B cell (primary cell): ENCODE measurements around the gene CD2. TPM values are rescaled to one million over a fixed set of nuclear protein-coding genes. Genes with fewer than 3 reads are reported as not detected.

Experiments used
- ATAC-seq: fragments of 200-7000 bp; cut with Tn5 transposase; one replicate; pipeline ENCODE4 v1.10.0; 2021; ENCODE audit warnings: low read depth, mild to moderate bottlenecking, moderate number of reproducible peaks, moderate library complexity
- CTCF ChIA-PET: fragments of 350-600 bp; sonication (Branson Sonifier 250); formaldehyde crosslinking; loops from one replicate; lab custom pipeline; 2021; ENCODE audit warnings: antibody characterized with exemption, inconsistent platforms; lab: Charles Lee
- POLR2A ChIA-PET: fragments of 350-600 bp; sonication (Branson Sonifier 250); formaldehyde crosslinking; loops from one replicate; lab custom pipeline; 2021; ENCODE audit warnings: antibody characterized with exemption; lab: Charles Lee
- DNase-seq: peaks from one replicate; pipeline ENCODE4 v3.0.0; 2013
- H2AFZ ChIP-seq: 2 replicates; pipeline ENCODE4 v1.6.1; 2012; ENCODE audit warnings: mild to moderate bottlenecking, low read depth, low read length; ENCODE audit not compliant: insufficient read depth, poor library complexity, severe bottlenecking
- H3K27ac ChIP-seq, 2 donors: 1 replicate in 1 of 2; 2 replicates in 1 of 2; pipeline ENCODE4 v1.5.1; 2012 to 2013; ENCODE audit warnings: low read length in 2 of 2, mild to moderate bottlenecking in 2 of 2, moderate library complexity in 1 of 2
- H3K27me3 ChIP-seq, 4 experiments: fragments of 200-600 bp in 1 of 4; sonication (generic) in 1 of 4; replicated peaks in 1 of 4; 1 replicate in 2 of 4; 2 replicates in 2 of 4; pipeline versions ENCODE4 v1.6.1 to v1.7.0; 2013 to 2016; ENCODE audit warnings: low read length in 3 of 4, mild to moderate bottlenecking in 2 of 4, mixed read lengths in 1 of 4, moderate library complexity in 1 of 4; ENCODE audit not compliant: insufficient read depth in 4 of 4, control insufficient read depth in 3 of 4; ENCODE audit errors: control extremely low read depth in 1 of 4
- H3K36me3 ChIP-seq, 2 experiments: replicated peaks in 1 of 2; 1 replicate in 1 of 2; 2 replicates in 1 of 2; pipeline versions ENCODE4 v1.6.1 to v1.7.1; 2013; ENCODE audit warnings: low read length in 1 of 2; ENCODE audit not compliant: insufficient read depth in 2 of 2, control insufficient read depth in 1 of 2; ENCODE audit errors: control extremely low read depth in 1 of 2, extremely low read depth in 1 of 2
- H3K4me1 ChIP-seq, 2 donors: fragments of 200-600 bp in 1 of 2; sonication (generic) in 1 of 2; 1 replicate in 1 of 2; 2 replicates in 1 of 2; pipeline versions ENCODE4 v1.5.1 to v1.6.1; 2013 to 2017; ENCODE audit warnings: low read length in 2 of 2; ENCODE audit not compliant: control insufficient read depth in 2 of 2, insufficient read depth in 2 of 2
- H3K4me2 ChIP-seq: replicated peaks from 2 replicates; pipeline ENCODE3; 2012; ENCODE audit warnings: mild to moderate bottlenecking, low read depth, low read length; ENCODE audit not compliant: poor library complexity, severe bottlenecking
- H3K4me3 ChIP-seq, 5 experiments: fragments of 200-600 bp in 1 of 5; sonication (generic) in 1 of 5; 1 replicate in 3 of 5; 2 replicates in 2 of 5; pipeline versions ENCODE4 v1.5.1 to v1.7.0; 2011 to 2016; ENCODE audit warnings: low read length in 4 of 5, mild to moderate bottlenecking in 4 of 5, low read depth in 2 of 5, control low read depth in 1 of 5, moderate library complexity in 1 of 5; ENCODE audit not compliant: insufficient read depth in 1 of 5; ENCODE audit errors: control extremely low read depth in 1 of 5, extremely low read depth in 1 of 5
- H3K79me2 ChIP-seq: fragments of 200-600 bp; sonication (generic); one replicate; pipeline ENCODE4 v1.6.0; 2016; ENCODE audit warnings: low read length; ENCODE audit not compliant: control insufficient read depth, insufficient read depth
- H3K9ac ChIP-seq: fragments of 200-600 bp; sonication (generic); 2 replicates; pipeline ENCODE4 v1.6.1; 2017; ENCODE audit warnings: mild to moderate bottlenecking, low read length, moderate library complexity
- H3K9me3 ChIP-seq, 3 donors: one replicate each; pipeline versions ENCODE4 v1.6.1 to v1.7.1; 2013; ENCODE audit warnings: low read length in 2 of 3; ENCODE audit not compliant: control insufficient read depth in 2 of 3, insufficient read depth in 1 of 3; ENCODE audit errors: control extremely low read depth in 1 of 3
- H4K20me1 ChIP-seq: 2 replicates; pipeline ENCODE4 v1.6.0; 2012; ENCODE audit warnings: mild to moderate bottlenecking, low read length; ENCODE audit not compliant: insufficient read depth, control insufficient read depth, poor library complexity, severe bottlenecking
- H3K27ac Mint-ChIP-seq: one replicate; pipeline ENCODE4 v1.8.0; 2021; ENCODE audit warnings: mixed read lengths
- H3K27me3 Mint-ChIP-seq: one replicate; pipeline ENCODE4 v1.8.0; 2021; ENCODE audit warnings: mixed read lengths
- H3K4me1 Mint-ChIP-seq: one replicate; pipeline ENCODE4 v1.8.0; 2021; ENCODE audit warnings: mixed read lengths
- H3K4me3 Mint-ChIP-seq: one replicate; pipeline ENCODE4 v1.8.0; 2021; ENCODE audit warnings: mixed read lengths
- H3K9me3 Mint-ChIP-seq: one replicate; pipeline ENCODE4 v1.8.0; 2022; ENCODE audit warnings: mixed read lengths; ENCODE audit not compliant: insufficient read depth
- CTCF ChIP-seq: fragments of 200-600 bp; IDR thresholded peaks from one replicate; pipeline ENCODE4 v1.8.0; 2022; ENCODE audit warnings: antibody characterized with exemption, mild to moderate bottlenecking
- EZH2 ChIP-seq: IDR thresholded peaks from 2 replicates; pipeline ENCODE4 v1.6.1; 2012; ENCODE audit warnings: borderline replicate concordance, low read depth, mild to moderate bottlenecking, moderate library complexity, low read length; ENCODE audit not compliant: insufficient read depth, poor library complexity, severe bottlenecking
- WGBS: methylation state at CpG from one replicate; pipeline ENCODE4 v1.1.5; 2013; ENCODE audit warnings: missing lambda C conversion rate; ENCODE audit not compliant: insufficient coverage; 5-methylcytosine and 5-hydroxymethylcytosine counted together
- intact Hi-C: fragments of 100-400 bp; cut with micrococcal nuclease; formaldehyde crosslinking; loops from one replicate; pipeline ENCODE4 v1.10.0; 2022
- polyA plus RNA-seq: library from polyadenylated mRNA; depleted of rRNA; stranded (reverse); fragments of >200 nt; gene quantifications from 2 replicates; pipeline ENCODE4 v1.2.3, GENCODE V29; 2012
- total RNA-seq, 2 donors: library from RNA; stranded (reverse); fragments of 120-200 nt in 1 of 2; gene quantifications; 1 replicate in 1 of 2; 2 replicates in 1 of 2; pipeline versions ENCODE4 v1.2.3 to v1.2.4, GENCODE V29; 2013 to 2022

The CD2 gene
- total and polyA plus RNA-seq, 2 donors (not counting 1 experiment from before 2014, with no cell fraction given), result 0.52 to 0.74 TPM

GRCh38 chr1:116793357-116793935, 39.2 kb downstream of the CD2 start:
- ChIA-PET POLR2A (no interaction called here), CTCF (no interaction called here)
- Mint-ChIP-seq H3K4me1 (peaks cover 12% of the 10 kb centered on the region), H3K27ac (no peak overlapping the region), H3K9me3 (no peaks in the 10 kb centered on the region), H3K27me3 (peaks cover 8% of the 10 kb centered on the region), H3K4me3 (no peak overlapping the region)
- intact Hi-C loops, result no loop called here
- no peak for TF ChIP-seq EZH2
- ATAC-seq, result no peak
- H3K27ac ChIP-seq, result no peak overlapping the region
- H3K27me3 ChIP-seq, result peaks cover 0 to 2% (median 0%) of the 10 kb centered on the region in 4 experiments
- H3K9me3 ChIP-seq, result peaks cover 0 to 10% (median 0%) of the 10 kb centered on the region in 3 donors
- peaks cover 9 to 15% of the 10 kb centered on the region in 2 donors for H3K4me1 ChIP-seq
- no CpG with 5 or more reads among the region's 2 CpGs for WGBS
- DNase-seq, result no peak
- H3K4me3 ChIP-seq, result no peak overlapping the region
- no peak overlapping the region for H2AFZ ChIP-seq
- H3K9ac ChIP-seq, result no peak overlapping the region
- H3K36me3 ChIP-seq, result no peaks in the 10 kb centered on the region
- H4K20me1 ChIP-seq, result no peaks in the 10 kb centered on the region
- no peak overlapping the region for H3K4me2 ChIP-seq
- no peaks in the 10 kb centered on the region for H3K79me2 ChIP-seq

DNA sequence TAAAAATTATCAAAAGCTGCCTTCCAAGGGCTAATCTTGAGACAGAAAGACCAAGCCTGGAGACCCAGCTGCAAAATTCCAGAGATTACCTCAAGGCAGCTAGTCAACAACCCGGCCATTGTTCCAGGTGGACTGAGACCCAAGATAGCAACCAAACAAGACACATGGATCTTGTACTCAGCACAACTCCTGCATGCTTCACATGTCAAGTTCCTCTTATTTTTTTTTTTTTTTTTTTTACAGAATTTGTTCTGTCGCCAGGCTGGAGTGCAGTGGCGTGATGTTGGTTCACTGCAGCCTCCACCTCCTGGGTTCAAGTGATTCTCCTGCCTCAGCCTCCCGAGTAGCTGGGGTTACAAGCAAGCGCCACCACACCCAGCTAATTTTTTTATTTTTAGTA, 40.1 kb downstream of the CD2 start:
- no peaks in the 10 kb centered on the region for H3K9me3 Mint-ChIP-seq
- H2AFZ ChIP-seq, result no peak overlapping the region
- no peak overlapping the region for H3K4me3 ChIP-seq
- H3K4me2 ChIP-seq, result no peak overlapping the region
- H3K27me3 ChIP-seq, result peaks cover 0 to 2% (median 0%) of the 10 kb centered on the region in 4 experiments
- no peaks in the 10 kb centered on the region for H3K36me3 ChIP-seq
- DNase-seq (no peak), ATAC-seq (no peak)
- ChIA-PET POLR2A (no interaction called here), CTCF (interaction anchor here (0.7 kb wide), 1 partner anchor 126 kb away, joined by 3 read pairs; no protein-coding TSS in a partner anchor)
- H3K9ac ChIP-seq, result no peak overlapping the region
- no peak overlapping the region for H3K27ac ChIP-seq
- H3K9me3 ChIP-seq, result peaks cover 0 to 10% (median 0%) of the 10 kb centered on the region in 3 donors
- no peak overlapping the region for H3K27ac Mint-ChIP-seq
- peaks cover 9 to 15% of the 10 kb centered on the region in 2 donors for H3K4me1 ChIP-seq
- intact Hi-C loops, result no loop called here
- H3K4me3 Mint-ChIP-seq, result no peak overlapping the region
- peaks cover 12% of the 10 kb centered on the region for H3K4me1 Mint-ChIP-seq
- TF ChIP-seq CTCF (no peak), EZH2 (no peak)
- H4K20me1 ChIP-seq, result no peaks in the 10 kb centered on the region
- no peaks in the 10 kb centered on the region for H3K79me2 ChIP-seq
- peaks cover 8% of the 10 kb centered on the region for H3K27me3 Mint-ChIP-seq
- 64% methylated on average over 1 of the region's 5 CpGs for WGBS
